Activated naive CD8-positive, alpha-beta T cell treated with anti-CD3 and anti-CD28 coated beads for 36 hours (primary cell): ENCODE results near the gene TBRG1. TPM values are rescaled to one million over a fixed set of nuclear protein-coding genes. Genes with fewer than 3 reads are reported as not detected.
A peak's percentile ranks its signal among the peaks of the same experiment; 100 is the strongest.

Experiments used
- DNase-seq: peaks from one replicate; pipeline ENCODE4 v3.0.0; 2021
- H3K27ac Mint-ChIP-seq: one replicate; pipeline ENCODE4 v1.8.0; 2022; ENCODE audit warnings: mild to moderate bottlenecking, moderate library complexity, mixed read lengths
- H3K27me3 Mint-ChIP-seq: one replicate; pipeline ENCODE4 v1.8.0; 2022; ENCODE audit warnings: mild to moderate bottlenecking, mixed read lengths
- H3K36me3 Mint-ChIP-seq: one replicate; pipeline ENCODE4 v1.8.0; 2021; ENCODE audit warnings: mild to moderate bottlenecking, mixed read lengths
- H3K4me1 Mint-ChIP-seq: one replicate; pipeline ENCODE4 v1.8.0; 2021; ENCODE audit warnings: mixed read lengths
- H3K4me3 Mint-ChIP-seq: one replicate; pipeline ENCODE4 v1.8.0; 2022; ENCODE audit warnings: mild to moderate bottlenecking, moderate library complexity, mixed read lengths
- H3K9me3 Mint-ChIP-seq: one replicate; pipeline ENCODE4 v1.8.0; 2022; ENCODE audit warnings: mixed read lengths
- total RNA-seq, 2 experiments: library from RNA; stranded (reverse); gene quantifications; one replicate each; pipeline ENCODE4 v1.2.3, GENCODE V29; 2021

The TBRG1 gene
- 10 to 100 TPM; 37.8 to 38.2 TPM for total RNA-seq

DNA sequence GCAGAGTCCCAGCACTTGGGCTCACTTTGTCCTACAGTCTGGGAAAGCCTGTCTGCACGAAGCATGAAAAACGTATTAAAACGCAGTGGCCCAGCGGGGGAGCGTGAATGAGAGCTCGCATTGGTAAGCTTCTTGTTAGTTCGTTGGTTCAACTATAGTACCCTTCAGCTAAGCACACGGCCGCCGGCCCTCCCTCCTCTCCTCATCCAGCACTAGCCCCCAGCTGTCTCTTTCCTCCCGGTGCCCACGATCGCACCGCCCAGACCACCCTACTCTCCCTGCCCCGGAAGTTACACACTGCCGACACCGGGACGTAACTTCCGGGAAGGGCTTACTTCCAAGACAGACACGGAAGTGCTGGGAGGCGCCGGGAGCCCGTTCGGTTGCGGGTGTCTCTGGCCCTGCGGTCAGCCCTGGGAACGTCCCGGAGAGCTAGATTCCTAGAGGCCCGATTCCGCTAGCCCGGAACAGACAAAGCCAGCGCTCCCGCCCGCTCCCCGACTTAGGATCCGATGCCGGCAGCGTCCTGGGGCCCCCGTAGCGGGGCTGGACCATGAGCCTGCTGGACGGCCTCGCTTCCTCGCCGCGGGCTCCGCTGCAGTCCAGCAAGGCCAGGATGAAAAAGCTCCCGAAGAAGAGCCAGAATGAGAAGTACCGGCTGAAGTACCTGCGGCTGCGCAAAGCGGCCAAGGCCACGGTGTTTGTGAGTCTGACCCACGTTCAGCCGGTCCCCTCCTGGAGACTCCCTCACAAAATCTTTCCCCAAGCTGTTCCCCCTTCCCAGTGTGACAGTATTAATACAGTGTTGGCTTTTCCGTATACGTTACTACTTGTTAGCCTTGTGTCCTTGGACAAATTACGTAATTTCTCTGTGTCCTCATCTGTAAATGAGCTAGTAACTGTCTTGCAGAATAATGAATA, at the start of gene TBRG1:
TSS of gene TBRG1 (plus strand) at position 334 of the 921 bp plus-strand sequence. CDS start at position 554, 220 bp downstream.
- H3K27me3 Mint-ChIP-seq: no peaks in the 10 kb centered on the region
- H3K9me3 Mint-ChIP-seq: no peaks in the 10 kb centered on the region
- peak within 1 kb of the TSS; percentile 94 for H3K27ac Mint-ChIP-seq
- H3K4me3 Mint-ChIP-seq: peak within 1 kb of the TSS; percentile 93
- peaks cover 17% of the 10 kb centered on the region for H3K36me3 Mint-ChIP-seq
- DNase-seq: peak; percentile 85
- peaks cover 25% of the 10 kb centered on the region for H3K4me1 Mint-ChIP-seq

DNA sequence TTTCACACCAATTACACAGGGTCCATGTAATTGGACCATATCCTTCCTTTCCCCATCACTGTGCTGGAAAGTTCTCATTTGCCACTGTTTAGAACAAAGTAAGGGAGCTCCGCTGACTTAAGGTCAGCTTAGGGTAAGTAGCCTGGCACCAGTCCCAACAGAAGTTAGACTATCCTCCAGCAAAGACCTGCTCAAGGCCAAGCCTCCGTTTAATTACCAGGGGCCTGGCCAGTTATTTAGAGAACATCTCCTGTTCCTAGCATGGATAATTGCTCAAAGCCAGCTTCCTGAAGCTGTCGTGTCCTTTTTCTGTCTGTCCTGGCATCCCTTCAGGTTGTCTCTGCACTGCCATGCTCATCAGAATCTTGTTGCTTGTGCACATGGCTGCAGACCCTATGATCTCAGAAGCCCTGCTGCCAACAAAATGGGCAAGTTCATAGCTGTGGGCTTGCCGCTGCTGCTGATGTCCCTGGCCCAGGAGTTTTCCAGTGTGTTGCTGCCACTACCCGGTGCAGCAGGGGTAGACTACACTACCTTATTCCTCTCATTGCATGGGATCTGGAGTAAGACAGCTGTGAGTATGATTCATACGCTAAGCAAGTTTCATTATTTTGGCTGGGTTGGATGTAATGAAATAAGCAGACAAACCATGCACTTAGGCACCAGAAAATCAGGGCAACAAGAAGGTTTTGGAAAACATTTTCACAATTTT, 44.8 kb upstream of the TBRG1 start:
- no peaks in the 10 kb centered on the region for H3K9me3 Mint-ChIP-seq
- H3K4me1 Mint-ChIP-seq: no peaks in the 10 kb centered on the region
- H3K27me3 Mint-ChIP-seq: peaks cover 9% of the 10 kb centered on the region
- DNase-seq: no peak
- no peak overlapping the region for H3K27ac Mint-ChIP-seq
- no peak overlapping the region for H3K4me3 Mint-ChIP-seq
- H3K36me3 Mint-ChIP-seq: no peaks in the 10 kb centered on the region

DNA sequence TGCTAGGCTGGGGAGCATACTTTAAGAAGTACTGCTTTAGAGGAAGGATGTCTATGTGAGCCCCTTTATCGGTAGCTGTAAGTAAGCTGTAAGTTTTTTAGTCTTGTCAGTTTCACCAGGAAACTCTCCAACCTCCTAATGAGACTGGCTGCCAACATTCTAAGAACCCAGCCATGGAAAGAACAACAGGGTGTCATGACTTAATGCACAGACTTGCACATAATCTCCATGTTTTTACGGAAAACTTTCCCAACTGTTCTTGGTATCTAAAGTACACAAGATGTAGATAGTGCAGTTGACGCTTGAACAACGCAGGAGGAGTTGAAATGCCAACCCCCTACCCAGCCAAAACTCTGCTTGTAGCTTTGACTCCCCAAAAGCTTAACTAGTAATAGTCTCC, 43.9 kb upstream of the TBRG1 start:
- H3K27ac Mint-ChIP-seq: no peak overlapping the region
- no peak overlapping the region for H3K4me3 Mint-ChIP-seq
- no peaks in the 10 kb centered on the region for H3K4me1 Mint-ChIP-seq
- H3K9me3 Mint-ChIP-seq: no peaks in the 10 kb centered on the region
- no peak for DNase-seq
- H3K36me3 Mint-ChIP-seq: no peaks in the 10 kb centered on the region
- peaks cover 9% of the 10 kb centered on the region for H3K27me3 Mint-ChIP-seq

DNA sequence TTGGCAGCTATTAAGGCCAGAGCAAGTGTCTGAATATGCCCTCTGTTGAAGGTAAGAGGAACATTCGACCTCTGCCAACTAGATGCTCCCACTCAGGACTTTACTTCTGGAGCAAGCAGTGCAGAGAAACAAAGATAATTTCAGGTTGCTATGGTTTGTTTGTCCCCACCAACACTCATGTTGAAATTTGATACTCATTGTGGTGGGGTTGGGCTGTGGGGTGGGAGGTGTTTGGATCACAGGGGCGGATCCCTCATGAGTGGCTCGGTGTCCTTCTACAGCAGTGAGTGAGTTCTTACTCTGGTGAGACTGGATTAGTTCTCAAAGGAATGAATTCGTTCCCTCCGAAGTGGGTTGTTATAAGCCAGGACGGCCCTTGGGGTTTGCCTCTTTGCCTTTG, 40.8 kb upstream of the TBRG1 start:
- no peak for DNase-seq
- Mint-ChIP-seq H3K27me3 (peaks cover 3% of the 10 kb centered on the region), H3K4me3 (no peak overlapping the region), H3K27ac (no peak overlapping the region), H3K36me3 (no peaks in the 10 kb centered on the region), H3K4me1 (no peaks in the 10 kb centered on the region), H3K9me3 (no peaks in the 10 kb centered on the region)

DNA sequence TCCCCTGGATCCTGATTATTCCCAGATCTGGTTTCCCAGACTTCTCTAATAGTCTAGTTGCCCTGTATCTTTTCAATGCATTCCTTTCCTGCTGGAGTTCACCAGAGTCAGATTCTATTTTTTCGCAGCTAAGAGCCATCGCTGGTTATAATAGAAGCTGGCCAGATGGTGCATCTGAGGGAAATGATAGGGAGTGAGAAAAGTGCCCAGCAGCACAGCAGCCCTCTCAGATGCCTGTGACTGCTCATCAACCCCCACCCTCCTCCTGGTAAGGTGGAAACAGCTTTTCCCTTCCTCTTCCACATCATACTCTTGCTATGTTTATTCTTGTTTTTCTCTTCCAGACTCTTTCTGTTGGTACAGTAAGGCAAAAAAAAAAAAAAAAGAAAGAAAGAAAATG, 40.1 kb upstream of the TBRG1 start:
- H3K36me3 Mint-ChIP-seq: no peaks in the 10 kb centered on the region
- no peaks in the 10 kb centered on the region for H3K9me3 Mint-ChIP-seq
- no peak overlapping the region for H3K27ac Mint-ChIP-seq
- H3K4me3 Mint-ChIP-seq: no peak overlapping the region
- no peak for DNase-seq
- H3K4me1 Mint-ChIP-seq: no peaks in the 10 kb centered on the region
- H3K27me3 Mint-ChIP-seq: peaks cover 10% of the 10 kb centered on the region

DNA sequence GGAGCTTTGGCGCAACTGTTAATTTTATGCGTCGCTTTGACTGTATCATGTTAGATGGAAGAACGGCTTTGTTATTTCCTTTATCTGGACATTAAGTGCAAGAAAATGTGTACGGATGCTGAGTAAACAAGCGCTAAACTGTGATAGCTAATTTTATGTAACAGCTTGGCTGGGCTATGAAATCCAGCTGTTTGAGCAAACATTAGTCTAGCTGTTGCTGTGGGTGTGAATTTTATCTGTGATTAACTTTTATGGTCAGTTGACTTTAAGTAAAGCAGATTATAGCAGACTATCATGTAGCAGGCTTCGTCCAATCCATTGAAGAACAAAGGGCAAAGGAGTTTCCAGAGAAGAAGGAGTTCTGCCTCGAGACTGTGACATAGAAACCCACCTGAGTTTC, 38.9 kb upstream of the TBRG1 start:
- H3K27me3 Mint-ChIP-seq: peaks cover 16% of the 10 kb centered on the region
- no peaks in the 10 kb centered on the region for H3K36me3 Mint-ChIP-seq
- no peak overlapping the region for H3K27ac Mint-ChIP-seq
- H3K9me3 Mint-ChIP-seq: no peaks in the 10 kb centered on the region
- no peak overlapping the region for H3K4me3 Mint-ChIP-seq
- no peak for DNase-seq
- H3K4me1 Mint-ChIP-seq: no peaks in the 10 kb centered on the region

DNA sequence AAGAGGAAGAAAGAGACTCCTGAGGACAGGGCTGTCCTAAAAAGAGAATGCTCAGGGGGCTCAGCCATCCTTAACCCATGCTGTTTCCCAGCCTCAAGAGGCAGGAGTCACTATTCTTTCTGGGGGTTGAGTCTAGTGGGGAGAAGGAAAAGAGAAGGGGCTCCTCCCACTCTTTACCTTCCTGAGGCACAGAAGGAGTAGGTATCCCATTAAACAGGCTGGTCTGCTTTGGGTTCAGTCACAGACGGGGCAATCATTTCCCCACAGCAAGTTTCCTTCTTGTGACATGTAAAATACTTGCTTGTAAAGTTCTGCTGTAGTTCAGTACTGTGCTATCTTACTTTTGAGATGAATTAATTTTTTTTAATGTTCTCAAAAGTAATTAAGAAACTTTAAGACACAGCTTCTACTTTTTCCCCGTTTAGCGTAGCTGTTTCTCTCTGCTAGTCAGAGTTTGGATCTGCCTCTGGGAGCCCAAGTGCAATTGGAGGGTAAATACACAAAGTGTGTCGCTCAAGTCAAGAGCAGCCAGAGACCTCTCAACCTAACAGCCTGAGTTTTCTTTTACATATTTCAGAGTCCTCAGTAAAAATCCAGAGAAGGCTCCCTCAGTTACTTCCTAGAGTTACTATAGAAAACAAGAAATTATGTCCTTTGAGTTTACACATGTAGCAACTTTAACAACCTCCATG, 37.8 kb upstream of the TBRG1 start:
- no peak for DNase-seq
- H3K4me3 Mint-ChIP-seq: no peak overlapping the region
- no peaks in the 10 kb centered on the region for H3K4me1 Mint-ChIP-seq
- H3K27ac Mint-ChIP-seq: no peak overlapping the region
- H3K36me3 Mint-ChIP-seq: no peaks in the 10 kb centered on the region
- peaks cover 17% of the 10 kb centered on the region for H3K27me3 Mint-ChIP-seq
- H3K9me3 Mint-ChIP-seq: no peaks in the 10 kb centered on the region

DNA sequence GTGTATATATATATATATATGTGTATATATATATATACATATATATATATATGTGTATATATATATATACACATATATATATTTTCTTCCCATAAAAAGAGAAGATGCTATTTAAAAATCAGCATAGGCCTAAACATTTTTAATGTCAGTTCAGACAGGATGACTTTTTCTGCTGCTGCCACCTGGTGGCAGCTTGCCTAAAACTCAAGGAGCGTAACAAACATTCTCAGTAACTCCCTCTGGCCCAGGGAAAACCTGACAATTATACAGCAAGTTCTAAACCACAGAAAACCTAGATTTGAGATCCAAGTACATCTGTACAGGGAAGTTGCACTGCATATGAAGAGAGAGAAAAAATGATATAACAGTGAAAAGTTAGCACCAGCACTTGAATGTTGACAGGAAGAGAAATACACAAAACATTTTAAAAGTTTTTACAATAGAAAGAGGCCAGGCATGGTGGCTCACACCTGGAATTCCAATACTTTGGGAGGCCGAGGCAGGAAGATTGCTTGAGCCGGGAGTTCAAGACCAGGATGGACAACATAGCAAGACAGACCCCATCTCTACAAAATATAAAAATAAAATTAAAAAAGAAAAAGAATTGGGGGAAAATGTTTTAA, 36.3 kb upstream of the TBRG1 start:
- no peaks in the 10 kb centered on the region for H3K4me1 Mint-ChIP-seq
- peak; percentile 34 for DNase-seq
- H3K9me3 Mint-ChIP-seq: no peaks in the 10 kb centered on the region
- no peak overlapping the region for H3K4me3 Mint-ChIP-seq
- H3K27ac Mint-ChIP-seq: no peak overlapping the region
- H3K36me3 Mint-ChIP-seq: no peaks in the 10 kb centered on the region
- H3K27me3 Mint-ChIP-seq: peaks cover 20% of the 10 kb centered on the region

DNA sequence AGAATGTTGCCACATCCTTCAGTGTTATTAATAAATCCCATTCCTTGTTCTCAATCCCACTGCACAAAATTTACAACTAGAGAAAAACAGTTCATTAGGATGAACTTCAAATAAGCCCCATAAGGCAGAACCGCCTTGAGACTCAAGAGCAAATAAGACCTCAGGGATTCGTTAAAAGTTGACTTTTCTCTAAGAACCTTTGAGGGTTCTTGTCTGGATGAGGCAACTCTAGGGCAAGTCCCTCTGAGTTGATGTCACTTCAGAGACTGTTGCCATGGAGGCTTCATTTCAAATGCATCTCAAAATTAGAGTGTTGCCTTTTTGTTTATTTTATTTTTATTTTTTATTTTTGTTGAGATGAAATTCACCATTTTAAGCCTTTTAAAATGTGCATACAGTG, 31.2 kb upstream of the TBRG1 start:
- Mint-ChIP-seq H3K27ac (no peak overlapping the region), H3K9me3 (no peaks in the 10 kb centered on the region), H3K36me3 (no peaks in the 10 kb centered on the region), H3K4me1 (no peaks in the 10 kb centered on the region), H3K27me3 (peaks cover 28% of the 10 kb centered on the region), H3K4me3 (no peak overlapping the region)
- DNase-seq: no peak

GRCh38 chr11:124592627-124593026, 30.0 kb upstream of the TBRG1 start:
- H3K4me3 Mint-ChIP-seq: no peak overlapping the region
- H3K4me1 Mint-ChIP-seq: no peaks in the 10 kb centered on the region
- no peaks in the 10 kb centered on the region for H3K36me3 Mint-ChIP-seq
- no peak overlapping the region for H3K27ac Mint-ChIP-seq
- peaks cover 32% of the 10 kb centered on the region for H3K27me3 Mint-ChIP-seq
- H3K9me3 Mint-ChIP-seq: no peaks in the 10 kb centered on the region
- no peak for DNase-seq

GRCh38 chr11:124595302-124595701, 27.4 kb upstream of the TBRG1 start:
- DNase-seq: no peak
- no peaks in the 10 kb centered on the region for H3K36me3 Mint-ChIP-seq
- no peak overlapping the region for H3K27ac Mint-ChIP-seq
- no peaks in the 10 kb centered on the region for H3K9me3 Mint-ChIP-seq
- H3K27me3 Mint-ChIP-seq: peaks cover 22% of the 10 kb centered on the region
- no peaks in the 10 kb centered on the region for H3K4me1 Mint-ChIP-seq
- no peak overlapping the region for H3K4me3 Mint-ChIP-seq

GRCh38 chr11:124597626-124598025, 25.0 kb upstream of the TBRG1 start:
- Mint-ChIP-seq H3K9me3 (no peaks in the 10 kb centered on the region), H3K27ac (no peak overlapping the region), H3K36me3 (no peaks in the 10 kb centered on the region), H3K27me3 (peaks cover 26% of the 10 kb centered on the region), H3K4me3 (no peak overlapping the region), H3K4me1 (no peaks in the 10 kb centered on the region)
- no peak for DNase-seq

DNA sequence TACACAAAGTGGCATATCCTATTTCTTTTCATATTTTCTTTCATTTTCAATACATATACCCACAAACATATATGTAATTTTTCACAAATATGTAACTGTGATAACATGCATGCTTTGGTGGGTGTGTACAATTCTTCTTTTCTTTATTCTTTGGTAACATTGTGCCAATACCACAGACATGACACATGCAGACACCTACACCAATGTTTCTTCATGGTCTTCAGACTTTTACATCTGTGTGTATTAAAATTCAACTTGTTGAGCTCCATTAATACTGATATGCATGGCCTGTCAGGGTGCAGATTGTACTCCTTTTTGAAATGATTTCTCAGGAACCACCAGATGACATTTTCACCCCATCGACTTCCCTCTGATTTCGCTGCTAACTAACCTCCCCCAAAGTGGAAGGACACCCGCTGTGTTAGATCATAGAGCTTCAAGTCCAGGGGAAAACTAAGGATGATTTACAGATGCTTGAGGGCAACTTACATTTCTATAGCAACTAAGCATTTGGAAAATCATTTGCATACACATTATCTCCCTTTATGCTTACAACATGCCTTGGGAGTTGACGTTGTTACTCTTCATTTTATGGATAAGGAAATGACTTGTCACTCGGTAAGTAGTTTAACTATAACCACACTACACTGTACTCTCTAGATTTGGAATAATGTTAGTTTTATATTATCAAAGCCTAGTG, 21.9 kb upstream of the TBRG1 start:
- H3K9me3 Mint-ChIP-seq: no peaks in the 10 kb centered on the region
- DNase-seq: no peak
- H3K4me3 Mint-ChIP-seq: no peak overlapping the region
- H3K36me3 Mint-ChIP-seq: no peaks in the 10 kb centered on the region
- H3K27me3 Mint-ChIP-seq: peaks cover 18% of the 10 kb centered on the region
- no peaks in the 10 kb centered on the region for H3K4me1 Mint-ChIP-seq
- H3K27ac Mint-ChIP-seq: no peak overlapping the region

GRCh38 chr11:124602193-124602592, 20.5 kb upstream of the TBRG1 start:
- DNase-seq: no peak
- Mint-ChIP-seq H3K4me1 (no peaks in the 10 kb centered on the region), H3K9me3 (no peaks in the 10 kb centered on the region), H3K27me3 (peaks cover 7% of the 10 kb centered on the region), H3K4me3 (no peak overlapping the region), H3K36me3 (no peaks in the 10 kb centered on the region), H3K27ac (no peak overlapping the region)
